ENCODE results near the gene LANCL3. TPM values are rescaled to one million over a fixed set of nuclear protein-coding genes. Genes with fewer than 3 reads are reported as not detected.

LANCL3 gene
- total RNA-seq, 2 experiments from 2014 or later, result 0.04 TPM; not detected in 1

GRCh38 chrX:37676811-37677210 is 105.3 kb downstream of the LANCL3 start:
- ChIA-PET CTCF (ENCODE audit: unreplicated experiment) (no interaction called here), POLR2A (no interaction called here)
- no peaks in the 10 kb centered on the region for H3K9me2 ChIP-seq (ENCODE audit: insufficient read depth, low read length)
- no peaks in the 10 kb centered on the region for H3K9me3 ChIP-seq (ENCODE audit: low read length)
- DNase-seq (ENCODE audit: low spot score), result no peak
- intact Hi-C loops (cut with micrococcal nuclease; ENCODE audit: unreplicated experiment), result no loop called here
- no peak overlapping the region for H3K27ac ChIP-seq (ENCODE audit: low read depth, low read length, poor library complexity, severe bottlenecking)
- no peaks in the 10 kb centered on the region for H3K4me1 ChIP-seq (ENCODE audit: insufficient read depth, low read length, poor library complexity, severe bottlenecking)
- H2AFZ ChIP-seq (ENCODE audit: low read length), result no peak overlapping the region
- TF ChIP-seq, protein P1, sequence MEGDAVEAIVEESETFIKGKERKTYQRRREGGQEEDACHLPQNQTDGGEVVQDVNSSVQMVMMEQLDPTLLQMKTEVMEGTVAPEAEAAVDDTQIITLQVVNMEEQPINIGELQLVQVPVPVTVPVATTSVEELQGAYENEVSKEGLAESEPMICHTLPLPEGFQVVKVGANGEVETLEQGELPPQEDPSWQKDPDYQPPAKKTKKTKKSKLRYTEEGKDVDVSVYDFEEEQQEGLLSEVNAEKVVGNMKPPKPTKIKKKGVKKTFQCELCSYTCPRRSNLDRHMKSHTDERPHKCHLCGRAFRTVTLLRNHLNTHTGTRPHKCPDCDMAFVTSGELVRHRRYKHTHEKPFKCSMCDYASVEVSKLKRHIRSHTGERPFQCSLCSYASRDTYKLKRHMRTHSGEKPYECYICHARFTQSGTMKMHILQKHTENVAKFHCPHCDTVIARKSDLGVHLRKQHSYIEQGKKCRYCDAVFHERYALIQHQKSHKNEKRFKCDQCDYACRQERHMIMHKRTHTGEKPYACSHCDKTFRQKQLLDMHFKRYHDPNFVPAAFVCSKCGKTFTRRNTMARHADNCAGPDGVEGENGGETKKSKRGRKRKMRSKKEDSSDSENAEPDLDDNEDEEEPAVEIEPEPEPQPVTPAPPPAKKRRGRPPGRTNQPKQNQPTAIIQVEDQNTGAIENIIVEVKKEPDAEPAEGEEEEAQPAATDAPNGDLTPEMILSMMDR (conservative IDR thresholded peaks at IDR 0.05; ENCODE audit: low read length), result no peak
- TF ChIP-seq EZH2phosphoT487 (IDR thresholded peaks at IDR 0.05; ENCODE audit: borderline replicate concordance, low read depth, low read length), result no peak
- H4K20me1 ChIP-seq (ENCODE audit: insufficient read depth, low read length), result no peaks in the 10 kb centered on the region
- no TSS peak for BruUV-seq (replicated peaks)
- H3K4me3 ChIP-seq (ENCODE audit: low read depth, low read length, poor library complexity, severe bottlenecking), result no peak overlapping the region
- H3K4me2 ChIP-seq (ENCODE audit: low read length), result no peak overlapping the region
- H3K36me3 ChIP-seq (ENCODE audit: insufficient read depth, low read length), result no peaks in the 10 kb centered on the region
- H3K79me2 ChIP-seq (ENCODE audit: insufficient read depth, low read depth, low read length), result no peaks in the 10 kb centered on the region

- H3K4me3 ChIP-seq (ENCODE audit: low read depth, low read length, poor library complexity, severe bottlenecking), result no peak overlapping the region
- no peak for DNase-seq (ENCODE audit: low spot score)
- ChIA-PET POLR2A (no interaction called here), CTCF (ENCODE audit: unreplicated experiment) (no interaction called here)
- no peaks in the 10 kb centered on the region for H3K79me2 ChIP-seq (ENCODE audit: insufficient read depth, low read depth, low read length)
- intact Hi-C loops (cut with micrococcal nuclease; ENCODE audit: unreplicated experiment), result no loop called here
- no TSS peak for BruUV-seq (replicated peaks)
- TF ChIP-seq EZH2phosphoT487 (IDR thresholded peaks at IDR 0.05; ENCODE audit: borderline replicate concordance, low read depth, low read length), result no peak
- TF ChIP-seq, protein P1 (conservative IDR thresholded peaks at IDR 0.05; ENCODE audit: low read length), result no peak
- no peaks in the 10 kb centered on the region for H3K9me2 ChIP-seq (ENCODE audit: insufficient read depth, low read length)
- H3K9me3 ChIP-seq (ENCODE audit: low read length), result no peaks in the 10 kb centered on the region
- no peaks in the 10 kb centered on the region for H3K4me1 ChIP-seq (ENCODE audit: insufficient read depth, low read length, poor library complexity, severe bottlenecking)
- no peak overlapping the region for H2AFZ ChIP-seq (ENCODE audit: low read length)
- no peak overlapping the region for H3K27ac ChIP-seq (ENCODE audit: low read depth, low read length, poor library complexity, severe bottlenecking)
- H4K20me1 ChIP-seq (ENCODE audit: insufficient read depth, low read length), result no peaks in the 10 kb centered on the region
- H3K36me3 ChIP-seq (ENCODE audit: insufficient read depth, low read length), result no peaks in the 10 kb centered on the region
- H3K4me2 ChIP-seq (ENCODE audit: low read length), result no peak overlapping the region
Observed at GRCh38 chrX:37677243-37677642, 105.8 kb downstream of the LANCL3 start.

GRCh38 chrX:37677765-37678164 is 106.3 kb downstream of the LANCL3 start:
- H3K9me3 ChIP-seq (ENCODE audit: low read length), result no peaks in the 10 kb centered on the region
- no peaks in the 10 kb centered on the region for H4K20me1 ChIP-seq (ENCODE audit: insufficient read depth, low read length)
- DNase-seq (ENCODE audit: low spot score), result no peak
- POLR2A ChIA-PET, result no interaction called here
- no peaks in the 10 kb centered on the region for H3K4me1 ChIP-seq (ENCODE audit: insufficient read depth, low read length, poor library complexity, severe bottlenecking)
- no peaks in the 10 kb centered on the region for H3K9me2 ChIP-seq (ENCODE audit: insufficient read depth, low read length)
- no peak overlapping the region for H2AFZ ChIP-seq (ENCODE audit: low read length)
- no peak overlapping the region for H3K4me3 ChIP-seq (ENCODE audit: low read depth, low read length, poor library complexity, severe bottlenecking)
- TF ChIP-seq, protein P1 (conservative IDR thresholded peaks at IDR 0.05; ENCODE audit: low read length), result no peak
- no peak for TF ChIP-seq EZH2phosphoT487 (IDR thresholded peaks at IDR 0.05; ENCODE audit: borderline replicate concordance, low read depth, low read length)
- H3K27ac ChIP-seq (ENCODE audit: low read depth, low read length, poor library complexity, severe bottlenecking), result no peak overlapping the region
- H3K4me2 ChIP-seq (ENCODE audit: low read length), result no peak overlapping the region
- CTCF ChIA-PET (ENCODE audit: unreplicated experiment), result no interaction called here
- H3K79me2 ChIP-seq (ENCODE audit: insufficient read depth, low read depth, low read length), result no peaks in the 10 kb centered on the region
- intact Hi-C loops (cut with micrococcal nuclease; ENCODE audit: unreplicated experiment), result no loop called here
- BruUV-seq (replicated peaks), result no TSS peak
- no peaks in the 10 kb centered on the region for H3K36me3 ChIP-seq (ENCODE audit: insufficient read depth, low read length)

All from OCI-LY7 (cell line).